ENCODE data around the gene SLC30A1. TPM values are rescaled to one million over a fixed set of nuclear protein-coding genes. Genes with fewer than 3 reads are reported as not detected.

SLC30A1 gene
- total and polyA plus RNA-seq, 12 donors: 1.4 to 26.5 (median 14.4) TPM

DNA sequence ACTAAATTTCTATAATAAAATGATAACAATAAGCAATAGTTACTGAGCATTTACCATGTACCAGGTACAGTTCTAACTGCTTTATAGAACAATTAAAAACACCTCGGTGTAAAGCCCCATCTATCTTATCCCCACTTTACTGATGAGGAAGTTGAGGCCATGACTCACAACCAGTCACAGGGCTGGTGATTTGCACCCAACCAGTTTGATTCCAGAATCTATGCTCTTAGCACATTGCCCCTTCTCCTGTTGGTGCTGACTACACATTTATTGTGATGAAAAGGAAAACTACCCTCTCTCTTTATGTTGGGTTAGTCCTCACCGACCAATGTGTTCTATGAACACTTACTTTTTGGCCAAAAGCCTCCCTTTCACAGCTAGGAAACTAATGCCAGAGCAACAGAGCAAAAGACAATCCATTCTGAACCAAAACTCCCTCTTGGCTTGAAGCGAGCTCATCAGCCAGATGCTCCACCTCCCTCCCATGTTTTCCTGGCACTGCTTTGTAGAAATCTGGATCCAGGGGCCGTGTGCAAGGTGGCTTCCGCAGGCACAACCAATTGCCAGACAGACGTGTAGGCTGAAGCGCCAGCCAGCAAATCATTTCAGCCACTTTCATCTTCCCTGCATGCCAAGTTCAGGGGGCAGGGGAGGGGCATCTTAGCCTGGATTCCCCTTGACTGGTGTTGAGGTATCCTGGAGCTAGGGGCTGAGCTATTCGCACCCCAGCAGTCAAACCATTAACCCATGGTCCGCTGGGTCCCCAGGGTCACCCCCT is 32.0 kb upstream of the SLC30A1 start:
- Histone ChIP-seq H3K36me3 (no peaks in the 10 kb centered on the region), H3K27me3 (no peaks in the 10 kb centered on the region), H3K4me1 (peaks cover under 1 to 59% (median 18%) of the 10 kb centered on the region in 9 donors), H3K9me3 (no peaks in the 10 kb centered on the region), H3K4me3 (no peak overlapping the region), H3K27ac (peak overlapping the region in 8 of 10 donors; percentile 2 to 88 (median 73))
- intact Hi-C loops (cut with DNase I): loop anchor here in 3 of 10 donors (5.0 kb wide), 1 partner anchor 34 kb away; the partner anchor contains the start of gene SLC30A1 (in 3 of the 3)
- 32 to 34% methylated on average over 9 of the region's 9 CpGs for WGBS, 2 donors
- ATAC-seq (peak; percentile 33 to 74 (median 57)), DNase-seq (peak in 1 of 2 donors; percentile 62)
- TF ChIP-seq, protein P1, sequence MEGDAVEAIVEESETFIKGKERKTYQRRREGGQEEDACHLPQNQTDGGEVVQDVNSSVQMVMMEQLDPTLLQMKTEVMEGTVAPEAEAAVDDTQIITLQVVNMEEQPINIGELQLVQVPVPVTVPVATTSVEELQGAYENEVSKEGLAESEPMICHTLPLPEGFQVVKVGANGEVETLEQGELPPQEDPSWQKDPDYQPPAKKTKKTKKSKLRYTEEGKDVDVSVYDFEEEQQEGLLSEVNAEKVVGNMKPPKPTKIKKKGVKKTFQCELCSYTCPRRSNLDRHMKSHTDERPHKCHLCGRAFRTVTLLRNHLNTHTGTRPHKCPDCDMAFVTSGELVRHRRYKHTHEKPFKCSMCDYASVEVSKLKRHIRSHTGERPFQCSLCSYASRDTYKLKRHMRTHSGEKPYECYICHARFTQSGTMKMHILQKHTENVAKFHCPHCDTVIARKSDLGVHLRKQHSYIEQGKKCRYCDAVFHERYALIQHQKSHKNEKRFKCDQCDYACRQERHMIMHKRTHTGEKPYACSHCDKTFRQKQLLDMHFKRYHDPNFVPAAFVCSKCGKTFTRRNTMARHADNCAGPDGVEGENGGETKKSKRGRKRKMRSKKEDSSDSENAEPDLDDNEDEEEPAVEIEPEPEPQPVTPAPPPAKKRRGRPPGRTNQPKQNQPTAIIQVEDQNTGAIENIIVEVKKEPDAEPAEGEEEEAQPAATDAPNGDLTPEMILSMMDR (IDR thresholded peaks at IDR 0.05): no peak

DNA sequence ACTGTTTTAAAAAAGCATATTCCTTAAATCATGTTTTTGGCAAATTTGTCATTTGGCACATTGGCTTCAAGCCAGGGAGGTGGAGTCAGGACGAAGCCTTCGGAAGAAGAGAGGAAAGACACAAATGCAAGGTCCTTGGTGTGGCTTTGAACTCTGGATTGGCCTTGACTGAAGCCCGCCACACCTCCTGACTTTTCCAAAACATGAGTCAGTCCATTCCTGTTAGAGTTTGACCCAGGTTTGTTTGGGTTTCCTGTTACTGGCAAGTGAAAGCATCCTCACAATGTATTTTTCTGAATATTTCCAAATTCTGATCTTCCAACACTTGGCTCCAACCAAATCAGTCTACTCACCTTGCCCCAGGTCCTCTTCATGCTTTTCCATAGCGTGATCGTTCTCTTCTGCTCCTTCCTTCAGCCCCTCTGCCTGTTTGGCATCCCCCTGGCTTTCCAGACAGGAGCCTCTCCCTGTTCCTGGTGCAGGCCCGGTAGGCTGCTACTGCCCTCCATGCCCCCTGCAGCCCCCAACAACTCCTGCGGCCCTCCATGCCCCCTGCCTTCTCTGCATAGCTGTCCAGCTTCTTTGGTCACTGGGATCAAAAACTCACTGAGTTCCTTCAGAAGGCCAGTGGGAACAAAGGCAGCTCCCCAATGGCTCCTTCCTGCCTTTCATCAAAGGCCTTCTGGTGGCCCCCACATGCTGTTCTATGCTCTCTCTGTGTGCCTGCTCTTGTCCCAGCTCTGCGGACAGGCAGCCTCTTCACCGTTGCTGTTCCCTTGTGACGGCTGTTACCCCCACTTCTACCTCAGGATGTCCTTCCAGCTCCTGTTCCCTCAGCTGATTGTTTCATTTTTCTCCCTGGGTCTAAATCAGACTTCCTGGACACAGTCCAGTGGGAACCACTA is 30.4 kb upstream of the SLC30A1 start:
- H3K27ac ChIP-seq: no peak overlapping the region
- intact Hi-C loops (cut with DNase I): loop anchor here in 3 of 10 donors (5.0 kb wide), 1 partner anchor 32 kb away; the partner anchor contains the start of gene SLC30A1 (in 3 of the 3)
- 80 to 85% methylated on average over 10 of the region's 10 CpGs for WGBS, 2 donors

GRCh38 chr1:211607754-211608473 is 29.0 kb upstream of the SLC30A1 start:
- ATAC-seq: no peak
- intact Hi-C loops (cut with DNase I): no loop called here
- TF ChIP-seq, protein P1 (IDR thresholded peaks at IDR 0.05): no peak

More for the DNA sequence above, 30.4 kb upstream of the SLC30A1 start:
- DNase-seq (no peak), ATAC-seq (no peak)
- H3K4me3 ChIP-seq: no peak overlapping the region
- H3K9me3 ChIP-seq: no peaks in the 10 kb centered on the region
- H3K27me3 ChIP-seq: no peaks in the 10 kb centered on the region
- peaks cover 0 to 60% (median 18%) of the 10 kb centered on the region in 9 donors for H3K4me1 ChIP-seq
- no peaks in the 10 kb centered on the region for H3K36me3 ChIP-seq
- TF ChIP-seq, protein P1 (IDR thresholded peaks at IDR 0.05): no peak

More at GRCh38 chr1:211607754-211608473, 29.0 kb upstream of the SLC30A1 start:
- WGBS, 2 donors: 88 to 96% methylated on average over 6 of the region's 6 CpGs
- peak overlapping the region in 1 of 10 donors; percentile 90 for H3K27ac ChIP-seq
- peaks cover 0 to 50% (median 11%) of the 10 kb centered on the region in 9 donors for H3K4me1 ChIP-seq
- DNase-seq: no peak
- no peak overlapping the region for H3K4me3 ChIP-seq
- no peaks in the 10 kb centered on the region for H3K9me3 ChIP-seq
- H3K36me3 ChIP-seq: no peaks in the 10 kb centered on the region
- no peaks in the 10 kb centered on the region for H3K27me3 ChIP-seq
